ENCODE data around the gene TERT.

GRCh38 chr5:1335540-1336095 is 40.8 kb upstream of the TERT start:
- TF ChIP-seq CTCF (conservative IDR thresholded peaks at IDR 0.05; ENCODE audit: low read depth, low read length) (no peak), EZH2 (IDR thresholded peaks at IDR 0.05; ENCODE audit: low read length, unreplicated experiment) (no peak)

Data from PC-3 (cell line).